ENCODE data around the gene OCRL.
A peak's percentile ranks its signal among the peaks of the same experiment; 100 is the strongest.

OCRL gene

GRCh38 chrX:129631849-129632248, 91.8 kb downstream of the OCRL start:
- CTCF ChIA-PET: interaction anchor here (2.5 kb wide), 1 partner anchor 94 kb away, joined by 8 read pairs; no protein-coding TSS in a partner anchor
- TF ChIP-seq CTCF (IDR thresholded peaks at IDR 0.05; ENCODE audit: control extremely low read depth, extremely low read depth, low read depth, missing control alignments): no peak
- POLR2A ChIA-PET: no interaction called here
- no peak for DNase-seq (ENCODE audit: extremely low spot score)

- CTCF ChIA-PET: interaction anchor here (1.1 kb wide), 1 partner anchor 32 kb away, joined by 5 read pairs; no protein-coding TSS in a partner anchor
- DNase-seq (ENCODE audit: extremely low spot score): no peak
- TF ChIP-seq CTCF (IDR thresholded peaks at IDR 0.05; ENCODE audit: control extremely low read depth, extremely low read depth, low read depth, missing control alignments): no peak
- POLR2A ChIA-PET: no interaction called here
Measured at GRCh38 chrX:129632443-129632842, 92.4 kb downstream of the OCRL start.

- CTCF ChIA-PET: interaction anchor here (1.6 kb wide), 1 partner anchor 20 kb away, joined by 3 read pairs; no protein-coding TSS in a partner anchor
- POLR2A ChIA-PET: no interaction called here
- no peak for DNase-seq (ENCODE audit: extremely low spot score)
- TF ChIP-seq CTCF (IDR thresholded peaks at IDR 0.05; ENCODE audit: control extremely low read depth, extremely low read depth, low read depth, missing control alignments): no peak
Measured at GRCh38 chrX:129634541-129634940, 94.5 kb downstream of the OCRL start.

GRCh38 chrX:129636175-129636681, 96.2 kb downstream of the OCRL start:
- no peak for TF ChIP-seq CTCF (IDR thresholded peaks at IDR 0.05; ENCODE audit: control extremely low read depth, extremely low read depth, low read depth, missing control alignments)
- ChIA-PET POLR2A (no interaction called here), CTCF (interaction anchor here (0.8 to 4.2 kb wide), 10 partner anchors 9 to 424 kb away, joined by 3 to 21 read pairs (median 4); no protein-coding TSS in a partner anchor)
- no peak for DNase-seq (ENCODE audit: extremely low spot score)

- ChIA-PET CTCF (interaction anchor here (0.9 to 4.2 kb wide), 16 partner anchors 7 to 423 kb away, joined by 3 to 21 read pairs (median 4); no protein-coding TSS in a partner anchor), POLR2A (no interaction called here)
- peak; percentile 79 for TF ChIP-seq CTCF (IDR thresholded peaks at IDR 0.05; ENCODE audit: control extremely low read depth, extremely low read depth, low read depth, missing control alignments)
- DNase-seq (ENCODE audit: extremely low spot score): peak; percentile 76
Measured at GRCh38 chrX:129637217-129638109, 97.4 kb downstream of the OCRL start.

GRCh38 chrX:129638917-129639316, 98.9 kb downstream of the OCRL start:
- ChIA-PET CTCF (interaction anchor here (1.0 to 4.2 kb wide), 8 partner anchors 9 to 187 kb away, joined by 3 to 21 read pairs (median 6); no protein-coding TSS in a partner anchor), POLR2A (no interaction called here)
- TF ChIP-seq CTCF (IDR thresholded peaks at IDR 0.05; ENCODE audit: control extremely low read depth, extremely low read depth, low read depth, missing control alignments): no peak
- no peak for DNase-seq (ENCODE audit: extremely low spot score)

Measured in GM10248 (cell line).